Measurements from ENCODE around the gene RNF215. TPM values are rescaled to one million over a fixed set of nuclear protein-coding genes. Genes with fewer than 3 reads are reported as not detected.

Gene RNF215
- total RNA-seq, 3 donors from 2014 or later: 13.3 to 15.4 (median 14.0) TPM

Other genes starting within 250 kb of the RNF215 start
- gene LIF, start 140.7 kb downstream of the RNF215 start, total RNA-seq: 1 to 10 TPM; 1.4 to 9.5 (median 1.6) TPM
- 1 to 10 TPM; 1.3 to 2.5 (median 1.3) TPM for gene OSM, start 120.6 kb downstream of the RNF215 start, total RNA-seq
- gene CASTOR1, start 97.9 kb downstream of the RNF215 start, total RNA-seq: 10 to 100 TPM; 15.5 to 26.6 (median 20.6) TPM
- 10 to 100 TPM; 25.0 to 50.1 (median 32.4) TPM for gene TBC1D10A, start 60.5 kb downstream of the RNF215 start, total RNA-seq
- 10 to 100 TPM; 47.7 to 68.6 (median 47.9) TPM for gene SF3A1, start 30.5 kb downstream of the RNF215 start, total RNA-seq
- gene CCDC157, start 30.4 kb downstream of the RNF215 start, total RNA-seq: 1 to 10 TPM; 2.6 to 7.5 (median 6.6) TPM
- 10 to 100 TPM in 2 of 3 donors, 1 to 10 TPM in 1; 5.3 to 45.7 (median 29.5) TPM for gene SEC14L2, start 9.6 kb upstream of the RNF215 start, total RNA-seq
- 10 to 100 TPM in 2 of 3 donors, 1 to 10 TPM in 1; 2.9 to 16.7 (median 14.4) TPM for gene MTFP1, start 38.4 kb upstream of the RNF215 start, total RNA-seq
- not detected for gene SEC14L3, start 84.6 kb upstream of the RNF215 start, total RNA-seq
- gene SEC14L4, start 118.3 kb upstream of the RNF215 start, total RNA-seq: under 1 TPM in 1 of 3 donors, not detected in 2; 0.29 TPM
- gene SEC14L6, start 159.3 kb upstream of the RNF215 start, total RNA-seq: under 1 TPM in 2 of 3 donors, not detected in 1; 0.33 to 0.73 TPM
- gene GAL3ST1, start 187.3 kb upstream of the RNF215 start, total RNA-seq: 1 to 10 TPM; 1.3 to 2.6 (median 1.3) TPM
- gene PES1, start 204.5 kb upstream of the RNF215 start, total RNA-seq: 10 to 100 TPM; 45.3 to 65.1 (median 56.4) TPM
- 10 to 100 TPM; 32.4 to 69.8 (median 36.7) TPM for gene TCN2, start 219.8 kb upstream of the RNF215 start, total RNA-seq
- gene SLC35E4, start 248.4 kb upstream of the RNF215 start, total RNA-seq: 1 to 10 TPM; 3.4 to 8.5 (median 4.8) TPM

Data from breast epithelium (tissue), 3 donors.